Neural cell (in vitro differentiated cells): ENCODE measurements around the gene SH3RF1. TPM values are rescaled to one million over a fixed set of nuclear protein-coding genes. Genes with fewer than 3 reads are reported as not detected.

Experiments
- H2AFZ ChIP-seq: fragments of 200-600, 300-800 bp; sonication (generic), shearing (Covaris generic); 2 replicates; pipeline ENCODE4 v1.6.0; 2014; ENCODE audit warnings: low read depth, mild to moderate bottlenecking, antibody characterized with exemption, low read length, moderate library complexity
- H3F3A ChIP-seq: fragments of 200-600 bp; shearing (Covaris generic); 2 replicates; pipeline ENCODE4 v1.6.1; 2016; ENCODE audit warnings: mild to moderate bottlenecking, moderate library complexity, mixed read lengths, antibody characterized with exemption, low read length; ENCODE audit not compliant: insufficient read depth, poor library complexity, severe bottlenecking
- H3K27ac ChIP-seq: fragments of 200-600, 300-800 bp; sonication (generic), shearing (Covaris generic); 2 replicates; pipeline ENCODE4 v1.5.1; 2014; ENCODE audit warnings: mild to moderate bottlenecking, low read length, moderate library complexity
- H3K27me3 ChIP-seq: fragments of 300-800, 200-600 bp; sonication (generic), shearing (Covaris generic); 2 replicates; pipeline ENCODE4 v1.6.0; 2014; ENCODE audit warnings: mild to moderate bottlenecking, low read depth, low read length, moderate library complexity; ENCODE audit not compliant: insufficient read depth
- H3K36me3 ChIP-seq: fragments of 300-800, 200-600 bp; sonication (generic), shearing (Covaris generic); 2 replicates; pipeline ENCODE4 v1.5.1; 2014; ENCODE audit warnings: mild to moderate bottlenecking, antibody characterized with exemption, low read length, moderate library complexity; ENCODE audit not compliant: insufficient read depth
- H3K4me2 ChIP-seq: fragments of 300-800, 200-600 bp; sonication (generic), shearing (Covaris generic); 2 replicates; pipeline ENCODE4 v1.6.0; 2014; ENCODE audit warnings: mild to moderate bottlenecking, low read length
- H3K4me3 ChIP-seq: fragments of 300-800, 200-600 bp; sonication (generic), shearing (Covaris generic); 2 replicates; pipeline ENCODE4 v1.5.1; 2014; ENCODE audit warnings: mild to moderate bottlenecking, low read length, moderate library complexity
- H3K79me2 ChIP-seq: fragments of 200-600 bp; shearing (Covaris generic); replicated peaks from 2 replicates; pipeline ENCODE4 v1.6.0; 2014; ENCODE audit warnings: mild to moderate bottlenecking, low read length, moderate library complexity; ENCODE audit not compliant: insufficient read depth
- H3K9ac ChIP-seq: fragments of 300-800, 200-600 bp; sonication (generic), shearing (Covaris generic); 2 replicates; pipeline ENCODE4 v1.6.1; 2016; ENCODE audit warnings: mild to moderate bottlenecking, low read length, mixed read lengths
- H3K9me2 ChIP-seq: fragments of 200-600 bp; shearing (Covaris generic); 2 replicates; pipeline ENCODE4 v1.6.1; 2016; ENCODE audit warnings: mild to moderate bottlenecking, low read length, mixed read lengths; ENCODE audit not compliant: insufficient read depth
- H3K9me3 ChIP-seq: fragments of 200-600, 300-800 bp; sonication (generic), shearing (Covaris generic); 2 replicates; pipeline ENCODE4 v1.6.1; 2016; ENCODE audit warnings: mild to moderate bottlenecking, mixed run types, low read length, moderate library complexity, mixed read lengths
- H4K20me1 ChIP-seq: fragments of 200-600 bp; shearing (Covaris generic); 2 replicates; pipeline ENCODE4 v1.6.1; 2016; ENCODE audit warnings: mild to moderate bottlenecking, mixed run types; ENCODE audit not compliant: insufficient read depth
- CTCF ChIP-seq: fragments of 450-650 bp; IDR thresholded peaks from 2 replicates; pipeline ENCODE4 v1.5.1; 2014; ENCODE audit warnings: antibody characterized with exemption, mild to moderate bottlenecking, moderate library complexity; ENCODE audit not compliant: poor library complexity, severe bottlenecking
- EP300 ChIP-seq: fragments of 450-650 bp; conservative IDR thresholded peaks from 2 replicates; pipeline ENCODE4 v1.6.1; 2014; ENCODE audit warnings: antibody characterized with exemption, mild to moderate bottlenecking, moderate library complexity; ENCODE audit not compliant: poor library complexity, severe bottlenecking
- EZH2 ChIP-seq: fragments of 200-600, 300-800 bp; shearing (Covaris generic), sonication (generic); IDR thresholded peaks from 2 replicates; pipeline ENCODE4 v1.6.1; 2014; ENCODE audit warnings: antibody characterized with exemption, low read length, borderline replicate concordance, mild to moderate bottlenecking; ENCODE audit not compliant: insufficient read depth, poor library complexity, severe bottlenecking
- MXI1 ChIP-seq: fragments of 450-650 bp; conservative IDR thresholded peaks from 2 replicates; pipeline ENCODE4 v1.6.1; 2014; ENCODE audit warnings: antibody characterized with exemption, mild to moderate bottlenecking; ENCODE audit not compliant: poor library complexity, severe bottlenecking
- POLR2AphosphoS5 ChIP-seq: IDR thresholded peaks from 2 replicates; pipeline ENCODE4 v1.6.1; 2012
- RAD21 ChIP-seq: fragments of 450-650 bp; conservative IDR thresholded peaks from 2 replicates; pipeline ENCODE4 v1.6.1; 2014; ENCODE audit warnings: antibody characterized with exemption, mild to moderate bottlenecking, moderate library complexity
- REST ChIP-seq: IDR thresholded peaks from 2 replicates; pipeline ENCODE4 v1.6.1; 2012; ENCODE audit warnings: borderline replicate concordance
- SMC3 ChIP-seq: fragments of 450-650 bp; conservative IDR thresholded peaks from 2 replicates; pipeline ENCODE4 v1.6.1; 2014; ENCODE audit warnings: antibody characterized with exemption, mild to moderate bottlenecking, moderate library complexity; ENCODE audit not compliant: poor library complexity
- TAF1 ChIP-seq: IDR thresholded peaks from 2 replicates; pipeline ENCODE4 v1.6.1; 2012; ENCODE audit warnings: low read depth
- polyA plus RNA-seq: library from polyadenylated mRNA; depleted of rRNA; stranded (reverse); fragments of >200 nt; gene quantifications from 2 replicates; pipeline ENCODE4 v1.2.3, GENCODE V29; 2014

SH3RF1 gene
- polyA plus RNA-seq, 1 donor from 2014 or later, result 3.1 TPM

DNA sequence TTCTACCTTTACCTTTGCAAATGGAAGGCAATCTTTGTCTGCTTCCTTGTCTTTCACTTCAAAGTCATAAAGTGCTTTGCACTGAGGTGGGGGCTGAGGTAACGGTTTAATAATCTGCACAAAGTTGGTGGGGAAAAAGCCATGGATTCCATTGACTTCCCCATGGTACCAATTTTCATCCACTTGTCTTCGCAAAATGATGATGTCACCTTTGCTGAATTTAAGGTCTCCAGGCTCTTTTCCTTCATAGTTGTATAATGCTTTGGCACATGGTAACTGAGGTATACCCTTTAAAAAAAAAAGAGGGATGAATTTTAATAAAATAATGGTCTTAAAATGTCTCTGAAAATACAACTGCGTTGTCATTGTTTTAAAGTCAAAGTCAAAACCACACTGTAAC is 114.4 kb downstream of the SH3RF1 start:
- Histone ChIP-seq H3K9me3 (no peaks in the 10 kb centered on the region), H3K9me2 (no peaks in the 10 kb centered on the region), H3K79me2 (peaks cover 3% of the 10 kb centered on the region), H3F3A (no peaks in the 10 kb centered on the region), H3K36me3 (no peaks in the 10 kb centered on the region), H3K9ac (no peak overlapping the region), H3K27ac (no peak overlapping the region), H3K4me3 (no peak overlapping the region), H3K27me3 (no peaks in the 10 kb centered on the region), H2AFZ (no peak overlapping the region), H4K20me1 (no peaks in the 10 kb centered on the region), H3K4me2 (no peak overlapping the region)
- no peak for TF ChIP-seq EZH2
- TF ChIP-seq EP300, result no peak
- no peak for TF ChIP-seq CTCF
- TF ChIP-seq TAF1, result no peak
- TF ChIP-seq REST, result no peak
- TF ChIP-seq MXI1, result no peak
- TF ChIP-seq RAD21, result no peak

GRCh38 chr4:169154121-169154520 is 116.6 kb downstream of the SH3RF1 start:
- Histone ChIP-seq H3K27me3 (no peaks in the 10 kb centered on the region), H3K9me3 (no peaks in the 10 kb centered on the region), H3K79me2 (peaks cover 3% of the 10 kb centered on the region), H3F3A (no peaks in the 10 kb centered on the region), H4K20me1 (no peaks in the 10 kb centered on the region), H3K9ac (no peak overlapping the region), H3K4me2 (no peak overlapping the region), H3K36me3 (no peaks in the 10 kb centered on the region), H3K27ac (no peak overlapping the region), H2AFZ (no peak overlapping the region), H3K4me3 (no peak overlapping the region), H3K9me2 (no peaks in the 10 kb centered on the region)
- no peak for TF ChIP-seq SMC3

DNA sequence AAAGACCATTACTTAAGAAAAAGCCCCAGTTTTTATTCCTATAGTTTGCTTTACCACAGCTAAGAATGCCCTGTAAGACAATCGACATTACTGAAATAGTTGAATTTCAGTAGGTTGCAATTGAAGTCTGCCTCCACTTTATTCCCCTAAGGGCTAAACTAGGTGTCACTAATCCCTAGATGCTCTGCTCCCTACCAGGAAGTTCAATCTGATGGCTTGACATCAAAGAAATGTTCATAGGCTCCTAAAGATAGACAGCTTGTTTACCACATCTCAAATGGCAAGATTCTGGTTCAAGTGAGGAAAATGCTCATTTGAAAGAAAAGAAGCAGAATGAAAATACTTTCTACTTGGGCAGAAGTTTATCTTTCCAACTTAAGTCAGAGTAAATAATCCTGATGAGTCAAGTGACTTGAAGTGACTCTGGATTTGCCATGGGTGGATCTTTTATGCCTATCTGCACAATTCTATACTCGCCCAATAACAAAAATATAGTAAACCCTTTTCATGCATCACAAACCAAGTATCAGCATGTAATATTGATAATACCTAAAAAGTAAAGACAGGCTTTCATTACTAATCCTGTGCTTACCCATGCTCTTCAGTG is 117.2 kb downstream of the SH3RF1 start:
- Histone ChIP-seq H3K4me2 (no peak overlapping the region), H3K9me3 (no peaks in the 10 kb centered on the region), H4K20me1 (no peaks in the 10 kb centered on the region), H3K4me3 (no peak overlapping the region), H3K79me2 (peaks cover 3% of the 10 kb centered on the region), H3K27me3 (no peaks in the 10 kb centered on the region), H3K9me2 (no peaks in the 10 kb centered on the region), H3K36me3 (no peaks in the 10 kb centered on the region), H2AFZ (no peak overlapping the region), H3K9ac (no peak overlapping the region), H3F3A (no peaks in the 10 kb centered on the region), H3K27ac (no peak overlapping the region)
- TF ChIP-seq EZH2 (no peak), TAF1 (no peak), REST (no peak), EP300 (no peak), RAD21 (no peak), MXI1 (no peak), POLR2AphosphoS5 (no peak), CTCF (no peak), SMC3 (no peak)
